Measurements from ENCODE around the gene KCNMA1. TPM values are rescaled to one million over a fixed set of nuclear protein-coding genes. Genes with fewer than 3 reads are reported as not detected.

Gene KCNMA1
- total and polyA plus RNA-seq, 2 donors from 2014 or later: 4.2 to 8.9 TPM

DNA sequence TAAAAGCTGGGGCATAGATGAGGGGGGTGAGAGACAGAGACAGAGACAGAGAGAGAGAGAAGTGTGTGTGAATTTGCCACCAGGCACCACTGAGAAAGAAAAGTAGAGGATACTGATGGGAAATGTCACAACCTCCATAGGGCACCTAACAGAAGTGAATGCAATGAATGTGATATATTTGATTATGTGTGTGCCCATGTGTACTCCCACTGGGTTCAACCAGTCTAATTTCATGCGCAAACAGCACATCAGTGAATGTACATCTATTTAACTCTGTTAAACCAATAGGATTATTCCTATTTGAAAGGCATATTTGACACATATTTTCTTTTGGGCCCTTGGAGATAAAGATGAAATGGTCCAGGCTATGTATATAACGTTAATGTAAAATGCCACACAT lies 241.3 kb downstream of the KCNMA1 start:
- intact Hi-C loops (cut with DNase I): no loop called here
- DNase-seq (no peak), FAIRE-seq (no peak)
- peaks cover 0 to 2% (median 2%) of the 10 kb centered on the region in 3 donors for H3K4me1 ChIP-seq (ENCODE audit: control insufficient read depth in 2 of 3, insufficient read depth in 2 of 3, low read depth in 1 of 3, low read length in 3 of 3)
- H3K9me3 ChIP-seq (ENCODE audit: control insufficient read depth in 2 of 3, insufficient read depth in 1 of 3, low read length in 3 of 3): no peaks in the 10 kb centered on the region
- H3K27ac ChIP-seq (ENCODE audit: low read depth in 2 of 2, low read length in 2 of 2): no peak overlapping the region
- no peak overlapping the region for H3K4me3 ChIP-seq (ENCODE audit: low read length in 3 of 3)
- H3K36me3 ChIP-seq (ENCODE audit: control insufficient read depth in 2 of 3, insufficient read depth in 3 of 3, low read length in 3 of 3): no peaks in the 10 kb centered on the region
- H3K27me3 ChIP-seq (ENCODE audit: control insufficient read depth, insufficient read depth, low read length): no peaks in the 10 kb centered on the region
- no peak for TF ChIP-seq CTCF (IDR thresholded peaks at IDR 0.05; ENCODE audit: borderline replicate concordance, extremely low read depth, insufficient read depth)
- no peak overlapping the region for H3K9ac ChIP-seq (ENCODE audit: low read length in 3 of 3)

DNA sequence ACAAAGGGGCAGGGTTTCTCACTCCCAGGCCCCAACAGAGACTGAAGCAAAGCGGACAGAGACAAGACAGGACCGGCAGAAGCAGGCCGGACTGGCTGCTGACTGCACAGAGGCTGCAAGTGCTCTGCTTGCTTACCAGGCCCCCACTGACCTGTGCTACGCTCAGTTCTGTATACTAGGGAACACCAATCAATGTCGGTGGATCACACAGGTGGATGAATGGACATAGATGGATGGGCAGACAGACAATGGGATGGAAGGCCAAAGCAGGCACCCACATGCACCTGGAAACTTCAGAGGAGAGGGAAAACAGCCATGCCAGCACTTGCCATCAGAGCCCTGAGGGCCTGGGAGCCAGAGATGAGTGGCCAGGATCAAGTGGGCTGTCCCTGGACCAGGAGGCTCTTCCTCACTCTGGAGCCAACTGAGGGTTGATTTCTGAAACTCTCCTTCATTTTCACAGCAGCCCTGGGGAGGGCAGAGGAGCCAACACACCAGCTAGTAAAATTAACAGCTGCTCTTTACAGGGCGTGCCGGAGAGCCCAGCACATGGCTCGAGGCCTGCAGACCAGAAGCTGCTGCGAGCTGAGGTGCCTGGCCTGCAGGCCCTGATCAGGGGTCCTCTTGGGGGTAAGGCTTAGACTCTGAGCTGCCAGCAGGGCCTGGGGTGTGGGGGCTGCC lies 243.6 kb downstream of the KCNMA1 start:
- Histone ChIP-seq H3K9ac (ENCODE audit: low read length in 3 of 3) (no peak overlapping the region), H3K4me1 (ENCODE audit: control insufficient read depth in 2 of 3, insufficient read depth in 2 of 3, low read depth in 1 of 3, low read length in 3 of 3) (peaks cover 0 to 2% (median 2%) of the 10 kb centered on the region in 3 donors), H3K9me3 (ENCODE audit: control insufficient read depth in 2 of 3, insufficient read depth in 1 of 3, low read length in 3 of 3) (no peaks in the 10 kb centered on the region), H3K27ac (ENCODE audit: low read depth in 2 of 2, low read length in 2 of 2) (no peak overlapping the region), H3K36me3 (ENCODE audit: control insufficient read depth in 2 of 3, insufficient read depth in 3 of 3, low read length in 3 of 3) (no peaks in the 10 kb centered on the region), H3K27me3 (ENCODE audit: control insufficient read depth, insufficient read depth, low read length) (no peaks in the 10 kb centered on the region), H3K4me3 (ENCODE audit: low read length in 3 of 3) (no peak overlapping the region)
- intact Hi-C loops (cut with DNase I): no loop called here
- TF ChIP-seq CTCF (IDR thresholded peaks at IDR 0.05; ENCODE audit: borderline replicate concordance, extremely low read depth, insufficient read depth): no peak
- DNase-seq (no peak), FAIRE-seq (no peak)

- TF ChIP-seq CTCF (IDR thresholded peaks at IDR 0.05; ENCODE audit: borderline replicate concordance, extremely low read depth, insufficient read depth): no peak
- intact Hi-C loops (cut with DNase I): no loop called here
Observed at GRCh38 chr10:77393411-77393810, 244.2 kb downstream of the KCNMA1 start.

More at GRCh38 chr10:77393411-77393810, 244.2 kb downstream of the KCNMA1 start:
- Histone ChIP-seq H3K9ac (ENCODE audit: low read length in 3 of 3) (no peak overlapping the region), H3K27ac (ENCODE audit: low read depth in 2 of 2, low read length in 2 of 2) (no peak overlapping the region), H3K9me3 (ENCODE audit: control insufficient read depth in 2 of 3, insufficient read depth in 1 of 3, low read length in 3 of 3) (no peaks in the 10 kb centered on the region), H3K4me1 (ENCODE audit: control insufficient read depth in 2 of 3, insufficient read depth in 2 of 3, low read depth in 1 of 3, low read length in 3 of 3) (peaks cover 0 to 2% (median 2%) of the 10 kb centered on the region in 3 donors), H3K36me3 (ENCODE audit: control insufficient read depth in 2 of 3, insufficient read depth in 3 of 3, low read length in 3 of 3) (no peaks in the 10 kb centered on the region), H3K4me3 (ENCODE audit: low read length in 3 of 3) (no peak overlapping the region), H3K27me3 (ENCODE audit: control insufficient read depth, insufficient read depth, low read length) (no peaks in the 10 kb centered on the region)
- DNase-seq (no peak), FAIRE-seq (no peak)

Data from kidney (tissue), 14 donors.